Osteocyte (in vitro differentiated cells): Measurements from ENCODE around the gene RAD51B. TPM values are rescaled to one million over a fixed set of nuclear protein-coding genes. Genes with fewer than 3 reads are reported as not detected.
"Not testable (repeated sequence)": the region's sequence is repeated elsewhere in the genome, so short reads cannot be mapped to it uniquely, and the experiment has no call there.

ENCODE experiments used
- DNase-seq: peaks from one replicate; pipeline ENCODE4 v3.0.0; 2021; ENCODE audit warnings: mixed read lengths; ENCODE audit not compliant: unreplicated experiment; ENCODE audit errors: extremely low spot score
- H3K27ac Mint-ChIP-seq: one replicate; pipeline ENCODE4 v1.8.0; 2021; ENCODE audit warnings: mild to moderate bottlenecking, mixed read lengths; ENCODE audit not compliant: unreplicated experiment
- H3K27me3 Mint-ChIP-seq: one replicate; pipeline ENCODE4 v1.8.0; 2021; ENCODE audit warnings: mixed read lengths; ENCODE audit not compliant: unreplicated experiment
- H3K36me3 Mint-ChIP-seq: one replicate; pipeline ENCODE4 v1.8.0; 2021; ENCODE audit warnings: mixed read lengths; ENCODE audit not compliant: unreplicated experiment
- H3K4me1 Mint-ChIP-seq: one replicate; pipeline ENCODE4 v1.8.0; 2021; ENCODE audit warnings: mixed read lengths; ENCODE audit not compliant: unreplicated experiment
- H3K4me3 Mint-ChIP-seq: one replicate; pipeline ENCODE4 v1.8.0; 2021; ENCODE audit warnings: mild to moderate bottlenecking, moderate library complexity, mixed read lengths; ENCODE audit not compliant: unreplicated experiment
- H3K9me3 Mint-ChIP-seq: one replicate; pipeline ENCODE4 v1.8.0; 2021; ENCODE audit warnings: mixed read lengths; ENCODE audit not compliant: unreplicated experiment
- total RNA-seq: library from RNA; stranded (reverse); gene quantifications from 2 replicates; pipeline ENCODE4 v1.2.1, GENCODE V29; 2021
- TF ChIP-seq, protein P1 (sequence below): fragments of 200-600 bp; sonication (generic); IDR thresholded peaks from 2 replicates; pipeline ENCODE4 v1.5.0; 2021; ENCODE audit warnings: antibody characterized with exemption, mild to moderate bottlenecking, moderate library complexity

RAD51B gene
- total RNA-seq, 1 donor from 2014 or later = 12.7 TPM

DNA sequence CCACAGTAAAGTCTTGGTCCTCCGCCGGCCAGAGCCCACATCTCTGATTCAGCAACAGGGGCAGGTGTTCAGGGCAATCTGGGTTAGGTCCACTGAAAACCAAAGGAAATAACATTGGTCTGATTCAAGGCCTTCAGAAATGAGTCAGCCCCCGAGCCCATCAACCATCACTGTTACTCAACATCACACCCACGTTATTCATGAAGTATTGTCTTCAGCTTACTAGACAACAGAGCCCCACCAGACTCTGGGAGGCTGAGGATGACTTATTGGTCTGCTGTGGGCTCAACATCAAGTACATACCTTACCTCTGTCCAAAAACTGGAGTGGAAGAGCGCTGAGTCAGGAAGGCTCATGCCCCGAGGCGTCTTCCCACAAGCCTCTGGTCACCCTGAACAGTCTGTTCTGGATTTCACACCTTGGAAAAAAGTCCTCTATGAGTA lies 875.8 kb downstream of the RAD51B start:
- H3K9me3 Mint-ChIP-seq = no peaks in the 10 kb centered on the region
- peaks cover 25% of the 10 kb centered on the region for H3K4me1 Mint-ChIP-seq
- no peak overlapping the region for H3K4me3 Mint-ChIP-seq
- H3K36me3 Mint-ChIP-seq = no peaks in the 10 kb centered on the region
- H3K27me3 Mint-ChIP-seq = no peaks in the 10 kb centered on the region
- DNase-seq = no peak
- H3K27ac Mint-ChIP-seq = peak overlapping the region; percentile 81
- TF ChIP-seq, protein P1, sequence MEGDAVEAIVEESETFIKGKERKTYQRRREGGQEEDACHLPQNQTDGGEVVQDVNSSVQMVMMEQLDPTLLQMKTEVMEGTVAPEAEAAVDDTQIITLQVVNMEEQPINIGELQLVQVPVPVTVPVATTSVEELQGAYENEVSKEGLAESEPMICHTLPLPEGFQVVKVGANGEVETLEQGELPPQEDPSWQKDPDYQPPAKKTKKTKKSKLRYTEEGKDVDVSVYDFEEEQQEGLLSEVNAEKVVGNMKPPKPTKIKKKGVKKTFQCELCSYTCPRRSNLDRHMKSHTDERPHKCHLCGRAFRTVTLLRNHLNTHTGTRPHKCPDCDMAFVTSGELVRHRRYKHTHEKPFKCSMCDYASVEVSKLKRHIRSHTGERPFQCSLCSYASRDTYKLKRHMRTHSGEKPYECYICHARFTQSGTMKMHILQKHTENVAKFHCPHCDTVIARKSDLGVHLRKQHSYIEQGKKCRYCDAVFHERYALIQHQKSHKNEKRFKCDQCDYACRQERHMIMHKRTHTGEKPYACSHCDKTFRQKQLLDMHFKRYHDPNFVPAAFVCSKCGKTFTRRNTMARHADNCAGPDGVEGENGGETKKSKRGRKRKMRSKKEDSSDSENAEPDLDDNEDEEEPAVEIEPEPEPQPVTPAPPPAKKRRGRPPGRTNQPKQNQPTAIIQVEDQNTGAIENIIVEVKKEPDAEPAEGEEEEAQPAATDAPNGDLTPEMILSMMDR = no peak

DNA sequence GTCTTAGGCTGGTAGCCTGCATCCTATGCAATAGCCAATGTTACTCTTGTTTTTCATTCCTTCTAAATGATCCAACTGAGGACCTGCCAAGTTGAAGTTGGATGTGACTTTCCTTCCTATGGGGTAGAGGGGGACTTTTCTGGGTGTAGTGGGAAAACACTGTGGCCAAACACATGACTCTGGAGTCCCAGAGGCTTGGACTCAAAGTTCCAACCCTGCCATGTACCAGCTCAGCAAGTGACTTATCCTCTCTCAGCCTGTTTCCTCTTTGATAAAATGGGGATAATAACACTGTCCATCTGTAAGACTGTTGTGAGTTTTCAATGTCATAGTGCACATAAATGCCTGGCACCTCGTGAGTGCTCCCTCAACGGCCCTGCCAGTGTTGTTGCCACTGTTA lies 876.3 kb downstream of the RAD51B start:
- DNase-seq = no peak
- H3K36me3 Mint-ChIP-seq = no peaks in the 10 kb centered on the region
- no peaks in the 10 kb centered on the region for H3K27me3 Mint-ChIP-seq
- H3K4me3 Mint-ChIP-seq = no peak overlapping the region
- H3K4me1 Mint-ChIP-seq = peaks cover 23% of the 10 kb centered on the region
- no peaks in the 10 kb centered on the region for H3K9me3 Mint-ChIP-seq
- peak overlapping the region; percentile 81 for H3K27ac Mint-ChIP-seq
- TF ChIP-seq, protein P1 = no peak

DNA sequence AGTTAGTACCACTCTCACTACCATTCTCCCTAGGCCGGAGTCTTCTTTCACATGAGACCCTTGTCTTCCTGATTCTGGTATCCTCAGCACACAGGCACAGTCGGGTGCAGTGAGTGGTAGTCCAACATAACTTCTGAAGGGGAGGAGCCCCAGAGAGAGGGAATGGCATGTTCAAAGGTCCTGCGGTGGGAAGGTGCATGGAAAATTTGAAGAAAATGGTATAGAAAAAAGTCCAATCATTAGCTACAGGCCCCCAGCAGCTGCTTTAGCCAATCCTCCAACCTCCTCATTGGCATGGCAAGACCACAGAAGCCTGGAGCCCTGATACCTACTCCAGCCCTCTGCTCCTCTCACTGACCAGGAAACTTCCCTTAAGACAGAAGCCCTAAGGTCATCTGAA lies 876.7 kb downstream of the RAD51B start:
- no peak overlapping the region for H3K27ac Mint-ChIP-seq
- H3K4me1 Mint-ChIP-seq = peaks cover 23% of the 10 kb centered on the region
- no peak for DNase-seq
- no peaks in the 10 kb centered on the region for H3K36me3 Mint-ChIP-seq
- H3K27me3 Mint-ChIP-seq = no peaks in the 10 kb centered on the region
- H3K9me3 Mint-ChIP-seq = no peaks in the 10 kb centered on the region
- TF ChIP-seq, protein P1 = no peak
- no peak overlapping the region for H3K4me3 Mint-ChIP-seq

DNA sequence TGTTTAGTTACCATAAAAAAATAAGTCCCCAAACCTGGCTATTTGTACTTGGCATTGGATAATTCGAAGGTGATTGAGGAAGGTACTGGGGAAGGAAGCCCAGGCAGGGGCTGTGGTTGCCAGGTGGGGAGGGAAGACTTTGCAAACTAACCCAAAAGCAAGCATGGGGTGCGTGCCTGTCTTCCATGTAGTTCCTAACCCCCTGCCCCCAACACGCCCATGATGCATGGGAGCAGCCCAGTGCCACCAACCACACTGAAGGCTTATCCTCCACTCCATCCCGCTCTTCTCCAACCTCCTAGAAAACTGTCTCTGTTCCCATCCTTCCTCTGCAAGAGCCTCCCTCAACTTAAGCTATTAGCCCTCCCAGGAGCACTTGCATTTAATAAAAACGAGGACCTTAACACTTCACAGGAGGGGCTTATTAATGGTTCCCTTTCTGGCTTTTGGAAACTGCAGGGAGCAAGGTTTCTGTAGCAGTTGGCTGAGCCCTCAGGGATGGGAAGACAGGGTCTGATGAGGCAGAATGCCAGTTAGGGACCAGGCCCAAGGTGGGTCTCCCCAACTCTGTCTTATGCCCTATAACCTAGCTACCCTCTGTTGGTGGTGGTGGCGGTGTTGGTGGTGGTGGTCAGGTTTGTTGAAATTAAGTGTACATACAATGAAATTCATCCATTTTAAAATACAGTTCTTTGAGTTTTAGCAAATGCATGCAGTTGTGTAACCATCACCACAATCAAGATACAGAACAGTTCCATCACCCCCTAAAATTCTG lies 877.3 kb downstream of the RAD51B start:
- no peak for DNase-seq
- Mint-ChIP-seq H3K9me3 (no peaks in the 10 kb centered on the region), H3K27ac (no peak overlapping the region), H3K4me1 (peaks cover 23% of the 10 kb centered on the region), H3K36me3 (no peaks in the 10 kb centered on the region), H3K27me3 (no peaks in the 10 kb centered on the region), H3K4me3 (no peak overlapping the region)
- TF ChIP-seq, protein P1 = no peak

DNA sequence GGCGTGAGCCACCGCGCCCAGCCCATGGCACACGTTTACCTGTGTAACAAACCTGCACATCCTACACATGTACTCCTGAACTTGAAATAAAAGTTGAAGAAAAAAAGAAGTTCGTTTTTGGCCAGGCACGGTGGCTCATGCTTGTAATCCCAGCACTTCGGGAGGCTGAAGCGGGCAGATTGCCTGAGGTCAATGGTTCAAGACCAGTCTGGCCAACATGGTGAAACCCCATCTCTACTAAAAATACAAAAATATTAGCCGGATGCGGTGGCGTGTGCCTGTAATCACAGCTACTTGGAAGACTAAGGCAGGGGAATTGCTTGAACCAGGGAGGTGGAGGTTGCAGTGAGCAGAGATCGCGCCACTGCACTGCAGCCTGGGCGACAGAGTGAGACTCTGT lies 879.2 kb downstream of the RAD51B start:
- H3K4me3 Mint-ChIP-seq, H3K27me3 Mint-ChIP-seq, H3K27ac Mint-ChIP-seq, DNase-seq, H3K36me3 Mint-ChIP-seq, H3K9me3 Mint-ChIP-seq: not testable (repeated sequence)
- peaks cover 34% of the 10 kb centered on the region for H3K4me1 Mint-ChIP-seq
